ENCODE results near the gene INSL3.
A peak's percentile ranks its signal among the peaks of the same experiment; 100 is the strongest.

The INSL3 gene

DNA sequence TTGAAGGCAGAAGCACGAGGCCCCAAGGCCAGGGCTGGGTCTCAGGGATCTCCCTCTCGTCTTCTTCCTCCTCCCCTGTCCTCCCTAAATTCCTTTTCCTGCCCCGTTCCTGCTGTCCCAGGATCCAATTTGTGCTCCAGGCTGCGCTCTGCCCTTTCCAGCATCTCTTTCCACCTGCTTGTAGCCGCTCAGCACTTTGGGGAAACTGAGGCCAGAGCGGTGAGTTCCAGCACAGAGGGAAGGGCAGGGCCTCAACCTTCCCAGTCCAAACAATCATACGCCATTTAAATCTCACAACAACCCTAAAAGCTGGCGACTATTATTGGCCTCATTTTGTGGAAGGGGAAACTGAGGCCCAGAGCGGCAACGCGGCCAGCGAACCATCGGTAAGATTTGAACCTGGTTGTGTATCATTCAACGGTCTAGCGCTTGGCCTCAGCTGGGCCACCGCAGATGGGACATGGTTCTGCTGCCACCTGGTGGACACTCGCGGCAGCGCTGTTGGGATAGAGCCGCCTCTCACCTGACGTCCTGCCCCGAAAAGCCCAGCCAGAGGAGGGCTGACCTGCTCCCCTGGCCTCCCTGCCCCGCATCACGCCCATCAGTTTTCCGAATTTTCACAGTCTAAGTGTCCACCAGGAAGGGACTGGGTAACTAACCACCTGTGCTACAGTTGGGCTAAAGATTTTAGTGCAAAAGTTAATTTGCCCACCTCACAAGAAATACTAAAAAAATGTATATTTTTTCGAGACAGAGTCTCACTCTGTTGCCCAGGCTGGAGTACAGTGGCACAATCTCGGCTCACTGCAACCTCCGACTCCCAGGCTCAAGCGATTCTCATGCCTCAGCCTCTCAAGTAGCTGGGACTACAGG is 34.2 kb upstream of the INSL3 start:
- TF ChIP-seq, protein P1, sequence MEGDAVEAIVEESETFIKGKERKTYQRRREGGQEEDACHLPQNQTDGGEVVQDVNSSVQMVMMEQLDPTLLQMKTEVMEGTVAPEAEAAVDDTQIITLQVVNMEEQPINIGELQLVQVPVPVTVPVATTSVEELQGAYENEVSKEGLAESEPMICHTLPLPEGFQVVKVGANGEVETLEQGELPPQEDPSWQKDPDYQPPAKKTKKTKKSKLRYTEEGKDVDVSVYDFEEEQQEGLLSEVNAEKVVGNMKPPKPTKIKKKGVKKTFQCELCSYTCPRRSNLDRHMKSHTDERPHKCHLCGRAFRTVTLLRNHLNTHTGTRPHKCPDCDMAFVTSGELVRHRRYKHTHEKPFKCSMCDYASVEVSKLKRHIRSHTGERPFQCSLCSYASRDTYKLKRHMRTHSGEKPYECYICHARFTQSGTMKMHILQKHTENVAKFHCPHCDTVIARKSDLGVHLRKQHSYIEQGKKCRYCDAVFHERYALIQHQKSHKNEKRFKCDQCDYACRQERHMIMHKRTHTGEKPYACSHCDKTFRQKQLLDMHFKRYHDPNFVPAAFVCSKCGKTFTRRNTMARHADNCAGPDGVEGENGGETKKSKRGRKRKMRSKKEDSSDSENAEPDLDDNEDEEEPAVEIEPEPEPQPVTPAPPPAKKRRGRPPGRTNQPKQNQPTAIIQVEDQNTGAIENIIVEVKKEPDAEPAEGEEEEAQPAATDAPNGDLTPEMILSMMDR (conservative IDR thresholded peaks at IDR 0.05) = peak; percentile 98
- TF ChIP-seq ZFX (IDR thresholded peaks at IDR 0.05) = no peak
- H3K27ac ChIP-seq = no peak overlapping the region

DNA sequence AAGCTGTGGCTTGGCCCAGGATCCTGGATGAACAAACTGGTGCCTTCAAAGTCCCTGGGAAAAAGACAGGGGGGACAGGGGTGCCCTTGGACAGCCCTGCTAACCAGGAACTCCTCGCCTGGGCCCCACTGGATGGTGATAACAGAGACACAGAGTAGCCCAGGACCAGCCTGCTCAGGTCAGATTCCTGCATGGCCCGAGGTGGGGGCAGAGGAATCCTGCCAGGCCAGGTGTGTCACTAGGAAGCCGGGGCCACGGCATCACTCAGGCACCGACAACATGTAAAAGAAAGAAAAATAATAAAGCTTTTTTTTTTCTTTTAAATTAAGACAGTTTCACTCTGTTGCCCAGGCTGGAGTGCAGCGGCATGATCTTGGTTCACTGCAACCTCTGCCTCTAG is 32.7 kb upstream of the INSL3 start:
- TF ChIP-seq ZFX (IDR thresholded peaks at IDR 0.05) = no peak
- TF ChIP-seq, protein P1 (conservative IDR thresholded peaks at IDR 0.05) = no peak
- H3K27ac ChIP-seq = no peak overlapping the region

DNA sequence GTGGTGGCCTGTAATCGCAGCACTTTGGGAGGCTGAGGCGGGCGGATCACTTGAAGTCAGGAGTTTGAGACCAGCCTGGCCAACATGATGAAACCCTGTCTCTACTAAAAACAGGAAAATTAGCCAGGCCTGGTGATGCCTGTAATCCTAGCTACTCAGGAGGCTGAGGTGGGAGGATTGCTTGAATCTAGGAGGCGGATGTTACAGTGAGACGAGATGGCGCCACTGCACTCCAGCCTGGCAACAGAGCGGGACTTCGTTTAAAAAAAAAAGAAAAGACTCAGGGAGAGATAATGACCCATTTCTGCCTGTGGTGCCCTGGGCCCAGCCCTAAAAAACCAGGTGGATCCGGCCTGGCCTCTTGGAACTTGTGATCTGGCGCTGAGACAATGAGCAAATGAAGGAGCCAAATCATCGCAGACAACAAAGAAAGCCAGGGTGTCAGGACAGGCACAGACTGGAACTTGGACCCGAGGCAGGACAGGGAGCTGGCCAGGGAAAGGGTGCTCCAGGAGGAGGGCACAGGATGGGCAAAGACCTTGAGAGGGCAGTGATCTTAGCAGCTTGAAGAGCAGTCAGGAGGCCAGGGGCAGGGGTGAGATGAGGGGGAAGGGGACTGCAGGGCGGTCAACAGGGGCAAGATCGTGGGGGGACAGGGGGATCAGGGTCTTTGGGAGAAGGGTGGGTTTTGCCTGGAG is 27.4 kb upstream of the INSL3 start:
- H3K27ac ChIP-seq = no peak overlapping the region
- TF ChIP-seq, protein P1 (conservative IDR thresholded peaks at IDR 0.05) = no peak
- TF ChIP-seq ZFX (IDR thresholded peaks at IDR 0.05) = no peak

DNA sequence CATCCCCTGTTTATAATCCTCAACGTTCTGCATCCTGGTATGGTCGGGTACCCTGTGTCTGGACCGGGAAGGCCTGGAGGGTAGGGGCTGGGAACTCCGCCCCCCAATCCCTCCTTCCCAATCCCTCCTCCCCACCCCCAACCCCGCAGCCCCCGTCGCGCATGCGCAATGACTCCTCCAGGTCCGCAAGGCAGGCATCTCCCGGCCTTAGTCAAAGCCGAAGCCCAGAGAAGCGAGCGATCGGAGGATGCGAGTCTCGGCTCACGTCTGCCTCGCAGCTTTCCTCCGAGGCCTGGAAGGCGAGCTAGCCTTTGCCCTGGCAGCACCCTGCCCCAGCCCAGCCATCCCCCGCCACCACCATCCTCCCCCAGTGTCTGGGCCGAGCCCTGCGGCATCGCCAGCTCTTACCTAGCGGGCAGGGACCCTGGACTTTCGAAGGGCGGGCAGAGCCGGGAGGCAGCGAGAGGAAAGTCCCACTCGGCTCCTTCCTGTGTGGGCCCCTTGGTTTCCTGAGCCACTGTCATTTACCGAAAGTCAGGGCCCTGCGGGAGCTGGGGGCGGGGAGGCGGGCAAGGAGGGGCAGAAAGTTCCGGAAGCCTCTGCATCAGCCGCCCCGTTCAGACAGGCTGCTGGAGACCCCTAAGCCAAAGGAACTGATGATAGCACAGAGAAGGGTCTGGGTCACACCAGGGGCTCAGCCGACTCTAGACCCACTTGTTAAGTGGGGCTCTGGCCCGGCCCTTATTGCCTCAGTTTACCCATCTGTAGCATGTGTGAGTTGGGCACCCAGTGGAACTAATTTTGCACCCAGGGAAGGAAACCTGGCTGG is 26.4 kb upstream of the INSL3 start, which contains the start of gene JAK3:
Gene JAK3, minus strand, starts transcription at position 445 of the 829 bp plus-strand sequence. CDS start 3,565 bp downstream, outside the sequence.
- no peak within 1 kb of the TSS for H3K27ac ChIP-seq
- TF ChIP-seq, protein P1 (conservative IDR thresholded peaks at IDR 0.05) = no peak
- TF ChIP-seq ZFX (IDR thresholded peaks at IDR 0.05) = no peak

DNA sequence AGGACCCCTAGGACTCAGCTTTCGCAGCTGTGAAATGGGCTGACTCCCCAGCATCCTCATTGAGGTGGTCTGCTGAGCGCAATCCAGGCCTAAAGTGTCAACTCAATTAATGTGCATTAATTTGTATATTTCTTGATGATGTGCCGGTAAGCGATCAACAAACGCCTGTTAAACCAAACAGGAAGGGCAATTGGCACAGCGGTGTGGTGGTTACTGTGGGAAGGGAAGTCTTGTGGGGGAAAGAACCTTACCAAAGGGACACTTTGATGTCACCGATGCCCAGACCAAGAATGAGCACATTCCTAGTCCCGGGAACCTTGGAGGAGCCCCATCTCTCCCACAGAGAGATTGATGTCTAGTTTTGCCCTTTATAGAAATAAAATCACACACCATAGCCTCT is 24.8 kb upstream of the INSL3 start:
- no peak overlapping the region for H3K27ac ChIP-seq
- TF ChIP-seq, protein P1 (conservative IDR thresholded peaks at IDR 0.05) = no peak
- no peak for TF ChIP-seq ZFX (IDR thresholded peaks at IDR 0.05)

DNA sequence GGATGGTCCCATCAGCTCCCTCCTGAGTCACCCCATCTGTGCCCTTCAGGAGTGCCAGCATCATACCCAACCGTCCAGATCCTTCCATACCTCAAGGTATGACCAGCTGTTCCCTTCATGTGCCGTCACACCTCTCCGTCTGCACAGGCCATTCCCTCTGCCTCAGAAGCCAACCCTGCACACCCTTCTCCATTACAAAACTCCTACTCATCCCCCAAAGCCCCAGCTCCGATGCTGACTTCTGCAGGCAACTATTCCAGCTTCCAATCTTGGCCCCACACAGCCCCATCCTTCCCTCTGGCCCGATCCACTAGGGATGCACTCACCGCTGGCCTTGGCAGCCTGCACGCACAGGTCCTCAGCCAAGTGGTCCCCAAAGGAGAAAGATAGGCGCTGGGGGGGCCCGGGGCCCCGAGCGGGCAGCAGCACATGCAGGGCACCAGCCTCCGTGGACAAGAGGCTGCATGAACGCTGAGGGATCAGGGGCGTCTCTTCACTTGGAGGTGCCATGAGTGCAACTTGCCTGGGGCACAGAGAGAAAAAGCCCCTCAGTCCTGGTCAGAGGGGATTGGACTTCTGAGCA is 22.7 kb upstream of the INSL3 start:
- TF ChIP-seq, protein P1 (conservative IDR thresholded peaks at IDR 0.05) = no peak
- no peak for TF ChIP-seq ZFX (IDR thresholded peaks at IDR 0.05)
- no peak overlapping the region for H3K27ac ChIP-seq

Data from C4-2B (cell line).